Right ventricle myocardium superior (tissue), 1 donor: Measurements from ENCODE around the gene LCORL. TPM values are rescaled to one million over a fixed set of nuclear protein-coding genes. Genes with fewer than 3 reads are reported as not detected.
"Not testable (repeated sequence)": the region's sequence is repeated elsewhere in the genome, so short reads cannot be mapped to it uniquely, and the experiment has no call there.

ENCODE experiments used
- ATAC-seq: fragments of 200-7000 bp; cut with Tn5 transposase; one replicate; pipeline ENCODE4 v1.9.1; 2020; ENCODE audit warnings: mild to moderate bottlenecking; ENCODE audit not compliant: poor library complexity
- DNase-seq: peaks from one replicate; pipeline ENCODE4 v3.0.0-alpha.2; 2020
- intact Hi-C: fragments of 100-400 bp; cut with DNase I; formaldehyde crosslinking; loops from one replicate; pipeline ENCODE4 v1.11.2; 2022
- total RNA-seq: library from RNA; stranded (reverse); fragmentation: NEBNext Ultra II Directional; extraction: Animal tissue kit (Norgen Biotek cat#: 25700); gene quantifications from one replicate; pipeline ENCODE4 v1.2.1, GENCODE V29; 2021
- donor health status: DM: no; HTN: yes; CAD: no; lungs with severe emphysema.

Gene LCORL
- total RNA-seq, 1 donor from 2014 or later = 7.7 TPM

- ATAC-seq = no peak
- intact Hi-C loops = no loop called here
- DNase-seq = no peak
Observed at GRCh38 chr4:17876943-17877342, 144.6 kb downstream of the LCORL start.

DNA sequence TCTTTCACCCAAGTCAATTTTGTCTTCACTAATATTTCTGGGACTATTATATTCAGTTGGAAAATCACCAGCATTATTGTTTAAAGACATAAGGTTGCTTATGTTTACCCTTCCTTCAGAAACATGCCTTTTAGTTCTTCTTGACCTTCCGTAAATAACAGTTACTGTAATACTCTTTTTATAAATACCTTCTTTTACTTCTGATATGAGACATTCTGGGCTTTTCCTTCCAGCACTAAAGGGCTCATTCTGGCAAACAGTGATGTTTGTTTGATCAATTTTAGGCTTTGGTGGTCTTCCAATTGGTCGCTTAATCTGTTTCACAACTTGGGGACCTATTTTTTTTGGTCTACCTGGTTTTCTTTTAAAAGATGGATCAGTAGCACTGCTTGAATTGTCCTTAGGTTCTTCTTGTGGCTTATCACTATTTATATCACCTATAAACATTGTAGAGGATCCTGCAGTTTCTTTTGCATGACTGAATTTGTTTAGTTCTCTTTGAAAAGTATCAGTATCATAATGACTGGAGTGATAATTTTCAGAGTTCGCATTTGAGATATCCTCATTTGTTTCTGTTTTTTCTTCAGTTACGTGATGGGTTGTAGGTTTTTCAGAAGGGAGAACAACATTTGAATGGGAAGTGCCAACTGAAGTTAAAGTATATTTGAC lies 146.0 kb downstream of the LCORL start:
- DNase-seq (no peak), ATAC-seq (no peak)
- intact Hi-C loops = no loop called here

DNA sequence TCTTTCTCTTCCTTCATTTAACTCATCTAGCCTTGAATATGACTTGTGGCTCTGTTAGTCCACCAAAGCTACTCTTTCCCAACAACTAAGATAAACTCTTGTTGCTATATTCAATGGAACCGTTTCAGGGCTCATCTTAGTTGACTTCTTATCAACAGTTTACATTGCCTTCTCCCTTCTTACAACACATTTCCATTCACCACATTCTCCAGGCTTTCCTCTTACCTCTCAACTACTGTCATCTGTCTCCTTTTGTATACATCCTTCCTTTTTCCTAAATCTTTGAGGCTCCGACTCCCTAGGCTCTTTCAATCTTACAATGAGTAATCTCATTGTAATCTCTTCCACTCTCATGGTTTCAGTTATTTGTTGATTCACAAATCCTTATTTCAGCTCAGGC lies 152.2 kb downstream of the LCORL start:
- intact Hi-C loops = no loop called here
- no peak for ATAC-seq
- no peak for DNase-seq

DNA sequence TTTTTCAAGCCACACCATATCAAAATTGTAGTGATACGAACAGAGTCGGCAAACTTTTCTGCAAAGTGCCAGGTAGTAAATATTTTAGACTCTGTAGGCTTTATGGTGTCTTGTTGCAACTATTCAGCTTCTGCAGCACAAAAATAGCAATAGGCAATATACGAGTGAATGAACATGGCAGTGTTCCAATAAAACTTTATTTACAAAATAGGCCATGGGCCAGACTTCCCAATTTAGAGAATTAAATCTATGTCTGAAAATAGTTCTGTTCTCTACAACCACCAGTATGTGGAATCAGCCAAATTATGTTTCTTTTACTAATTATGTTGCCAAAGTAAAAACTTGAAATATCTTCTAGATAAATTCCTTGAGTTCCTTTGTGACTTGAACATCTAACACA lies 154.3 kb downstream of the LCORL start:
- DNase-seq (no peak), ATAC-seq (no peak)
- intact Hi-C loops = no loop called here

GRCh38 chr4:17866810-17867209 lies 154.7 kb downstream of the LCORL start:
- intact Hi-C loops = no loop called here

DNA sequence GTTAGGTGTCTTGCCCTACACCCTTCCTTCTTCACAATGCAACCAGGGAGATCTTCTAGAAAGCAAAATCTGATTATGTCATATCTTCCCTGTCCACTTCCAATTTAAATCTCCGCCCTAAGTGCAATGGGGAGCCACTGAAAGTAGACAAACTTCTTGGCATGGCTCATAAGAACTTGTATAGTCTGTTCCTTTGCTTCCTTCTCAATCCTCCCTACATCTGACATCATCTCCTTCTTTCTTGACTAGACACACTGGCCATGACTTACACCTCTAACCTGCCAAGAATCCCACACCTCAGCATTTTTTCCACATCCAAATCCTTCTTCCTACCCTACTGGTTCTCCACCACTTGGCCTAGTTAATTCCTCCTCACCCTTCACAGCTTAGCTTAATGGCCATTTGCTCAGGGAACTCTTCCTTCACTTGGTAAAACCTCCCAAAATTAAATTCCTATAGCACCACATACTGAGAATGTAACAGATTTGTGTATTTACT lies 155.6 kb downstream of the LCORL start:
- intact Hi-C loops = no loop called here
- ATAC-seq = no peak
- DNase-seq = no peak

More at GRCh38 chr4:17866810-17867209, 154.7 kb downstream of the LCORL start:
- ATAC-seq (no peak), DNase-seq (no peak)

- intact Hi-C loops = not testable (repeated sequence)
Observed at GRCh38 chr4:17861906-17862305, 159.6 kb downstream of the LCORL start.

GRCh38 chr4:17859793-17860406 lies 161.7 kb downstream of the LCORL start:
- DNase-seq (no peak), ATAC-seq (no peak)
- intact Hi-C loops = no loop called here

More at GRCh38 chr4:17861906-17862305, 159.6 kb downstream of the LCORL start:
- ATAC-seq, DNase-seq: not testable (repeated sequence)

DNA sequence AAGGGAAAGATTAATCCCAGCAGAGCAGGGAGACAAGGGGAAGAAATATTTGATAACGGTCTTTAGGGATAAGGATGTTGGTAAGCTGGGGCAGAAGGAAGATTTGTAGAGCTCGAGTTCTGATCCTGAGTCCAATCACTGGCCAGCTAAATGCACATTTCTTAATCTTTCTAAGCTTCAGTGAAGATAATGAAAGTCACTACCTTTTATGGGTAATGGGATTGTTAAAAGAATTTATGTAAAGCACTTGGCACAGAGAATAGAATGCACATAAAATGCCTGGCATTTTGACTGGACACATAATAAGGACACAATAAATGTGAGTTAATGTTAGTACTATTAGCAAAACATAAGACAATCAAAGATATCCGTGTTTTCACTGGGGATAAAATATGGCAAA lies 167.5 kb downstream of the LCORL start:
- no peak for DNase-seq
- ATAC-seq = no peak
- intact Hi-C loops = no loop called here

DNA sequence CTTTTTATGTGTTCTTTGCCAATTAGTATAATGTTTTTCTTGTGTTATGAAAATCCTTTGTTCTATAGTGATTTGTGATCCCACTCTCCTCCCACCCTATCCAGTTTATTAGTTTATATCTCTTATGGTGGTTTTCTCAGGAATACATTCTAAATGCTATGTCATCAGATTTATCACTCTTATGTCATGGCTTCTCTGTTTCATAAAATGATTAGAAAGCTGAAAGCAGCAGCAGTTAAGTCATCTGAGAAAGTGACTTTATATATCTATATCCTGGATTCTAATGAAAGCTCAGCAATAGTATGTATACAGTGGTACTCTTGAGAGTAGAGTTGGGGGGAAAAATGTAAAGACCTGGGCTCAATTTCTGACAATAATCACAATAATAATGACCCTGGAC lies 169.6 kb downstream of the LCORL start:
- ATAC-seq (no peak), DNase-seq (no peak)
- intact Hi-C loops = no loop called here

GRCh38 chr4:17850295-17850694 lies 171.3 kb downstream of the LCORL start:
- ATAC-seq, intact Hi-C loops, DNase-seq: not testable (repeated sequence)

DNA sequence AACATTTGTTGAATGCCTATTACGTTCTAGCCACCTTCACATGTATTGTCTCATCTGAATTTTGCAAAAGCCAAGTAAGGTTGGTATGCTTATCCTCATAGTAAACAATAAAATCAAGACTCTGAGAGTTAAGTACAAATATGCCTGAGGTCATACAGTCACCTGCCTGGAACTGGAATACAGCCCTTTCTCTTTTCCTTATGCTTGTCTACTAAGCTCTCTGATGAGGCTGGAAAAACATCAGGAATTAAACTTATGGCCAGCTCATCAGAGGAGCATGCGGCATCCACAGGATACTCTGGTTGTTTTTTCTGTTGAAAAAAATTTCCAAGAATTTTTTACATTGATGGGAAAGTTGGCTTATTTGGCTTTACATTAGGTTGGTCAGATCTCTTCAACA lies 175.3 kb downstream of the LCORL start:
- ATAC-seq (no peak), DNase-seq (no peak)
- intact Hi-C loops = no loop called here

- ATAC-seq (no peak), DNase-seq (no peak)
- intact Hi-C loops = no loop called here
Observed at GRCh38 chr4:17823871-17824669, 197.5 kb downstream of the LCORL start.

- DNase-seq (no peak), ATAC-seq (peak; percentile 60)
- intact Hi-C loops = loop anchor here (5.0 to 10.0 kb wide), 2 partner anchors 548 to 775 kb away; no protein-coding TSS in a partner anchor
Observed at GRCh38 chr4:17817027-17817426, 204.5 kb downstream of the LCORL start.

GRCh38 chr4:17816142-17816541 lies 205.4 kb downstream of the LCORL start:
- intact Hi-C loops = loop anchor here (5.0 to 10.0 kb wide), 2 partner anchors 549 to 776 kb away; no protein-coding TSS in a partner anchor
- ATAC-seq (no peak), DNase-seq (no peak)

DNA sequence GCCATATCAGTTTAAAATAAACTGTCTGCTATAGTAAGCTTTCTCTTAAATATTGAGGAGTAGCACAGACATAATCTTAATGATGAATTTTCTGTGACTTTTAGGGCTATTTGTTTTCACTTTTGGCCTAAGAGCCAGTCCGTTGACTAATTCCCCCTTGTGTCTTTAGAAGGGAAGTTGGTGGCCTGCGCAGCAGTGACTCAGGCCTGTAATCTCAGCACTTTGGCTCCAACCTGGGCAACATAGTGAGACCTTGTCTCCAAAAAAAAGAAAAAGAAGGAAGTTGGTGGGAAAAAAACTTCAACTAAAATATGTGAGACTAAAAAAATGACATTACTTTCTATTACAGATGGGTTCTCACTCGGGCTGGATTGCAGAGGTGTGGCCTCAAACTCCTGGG lies 207.4 kb downstream of the LCORL start:
- no peak for DNase-seq
- intact Hi-C loops = loop anchor here (5.0 to 10.0 kb wide), 2 partner anchors 208 to 551 kb away; partner anchors contain the start of gene LCORL
- no peak for ATAC-seq

GRCh38 chr4:17812801-17813200 lies 208.8 kb downstream of the LCORL start:
- intact Hi-C loops = loop anchor here (5.0 to 10.0 kb wide), 2 partner anchors 210 to 552 kb away; partner anchors contain the start of gene LCORL
- ATAC-seq (no peak), DNase-seq (no peak)

DNA sequence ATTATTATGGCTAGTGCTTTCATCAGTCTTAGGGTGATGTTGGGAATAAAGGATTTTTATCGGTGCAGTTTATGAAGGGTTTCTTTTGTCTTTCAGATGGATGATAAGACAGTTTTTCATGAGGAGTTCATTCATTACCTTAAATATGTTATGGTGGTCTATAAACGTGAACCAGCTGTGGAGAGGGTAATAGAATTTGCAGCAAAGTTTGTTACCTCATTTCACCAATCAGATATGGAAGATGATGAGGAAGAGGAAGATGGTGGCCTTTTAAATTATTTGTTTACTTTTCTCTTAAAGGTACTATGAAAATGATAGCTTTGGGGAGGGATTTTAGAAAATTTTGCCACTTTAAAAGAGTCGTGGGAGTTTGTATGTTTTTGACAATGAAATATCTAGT lies 209.4 kb downstream of the LCORL start:
- intact Hi-C loops = loop anchor here (5.0 to 10.0 kb wide), 2 partner anchors 210 to 553 kb away; partner anchors contain the start of gene LCORL
- no peak for DNase-seq
- no peak for ATAC-seq

GRCh38 chr4:17811078-17811603 lies 210.4 kb downstream of the LCORL start:
- DNase-seq (peak; percentile 44), ATAC-seq (no peak)
- intact Hi-C loops = loop anchor here (5.0 to 10.0 kb wide), 2 partner anchors 211 to 554 kb away; partner anchors contain the start of gene LCORL
